Measurements from ENCODE around the gene N4BP2L2.

The N4BP2L2 gene

DNA sequence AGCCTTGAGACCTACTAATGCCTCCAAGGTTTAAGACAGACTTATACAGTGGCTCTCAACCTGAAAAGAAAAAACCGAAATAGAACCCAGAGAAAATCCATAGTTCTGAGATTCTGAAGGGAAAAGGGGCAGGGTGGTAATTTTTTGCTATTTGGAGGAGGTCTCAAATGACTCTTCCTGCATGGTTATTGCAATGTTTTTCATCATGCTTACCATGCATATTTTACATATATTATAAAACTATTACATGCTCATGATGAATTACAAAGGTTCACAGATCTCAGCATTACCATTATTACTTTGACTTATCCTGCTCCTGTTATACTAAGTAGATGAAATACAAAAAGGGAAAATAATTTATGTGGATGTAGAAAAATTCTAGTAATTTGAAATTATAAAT is 47.6 kb downstream of the N4BP2L2 start:
- H3K9me3 ChIP-seq (ENCODE audit: insufficient read depth, low read length), result no peaks in the 10 kb centered on the region
- H3K27ac ChIP-seq (ENCODE audit: low read depth, low read length), result no peak overlapping the region
- no peak overlapping the region for H3K9ac ChIP-seq (ENCODE audit: low read length)
- H2AFZ ChIP-seq (ENCODE audit: low read depth, low read length, severe bottlenecking), result no peak overlapping the region
- no peaks in the 10 kb centered on the region for H3K36me3 ChIP-seq (ENCODE audit: low read length)
- no peaks in the 10 kb centered on the region for H3K79me2 ChIP-seq (ENCODE audit: insufficient read depth, low read length)
- no peaks in the 10 kb centered on the region for H3K27me3 ChIP-seq (ENCODE audit: low read length)
- no peak for TF ChIP-seq EZH2phosphoT487 (conservative IDR thresholded peaks at IDR 0.05; ENCODE audit: low read length)
- TF ChIP-seq, protein P1, sequence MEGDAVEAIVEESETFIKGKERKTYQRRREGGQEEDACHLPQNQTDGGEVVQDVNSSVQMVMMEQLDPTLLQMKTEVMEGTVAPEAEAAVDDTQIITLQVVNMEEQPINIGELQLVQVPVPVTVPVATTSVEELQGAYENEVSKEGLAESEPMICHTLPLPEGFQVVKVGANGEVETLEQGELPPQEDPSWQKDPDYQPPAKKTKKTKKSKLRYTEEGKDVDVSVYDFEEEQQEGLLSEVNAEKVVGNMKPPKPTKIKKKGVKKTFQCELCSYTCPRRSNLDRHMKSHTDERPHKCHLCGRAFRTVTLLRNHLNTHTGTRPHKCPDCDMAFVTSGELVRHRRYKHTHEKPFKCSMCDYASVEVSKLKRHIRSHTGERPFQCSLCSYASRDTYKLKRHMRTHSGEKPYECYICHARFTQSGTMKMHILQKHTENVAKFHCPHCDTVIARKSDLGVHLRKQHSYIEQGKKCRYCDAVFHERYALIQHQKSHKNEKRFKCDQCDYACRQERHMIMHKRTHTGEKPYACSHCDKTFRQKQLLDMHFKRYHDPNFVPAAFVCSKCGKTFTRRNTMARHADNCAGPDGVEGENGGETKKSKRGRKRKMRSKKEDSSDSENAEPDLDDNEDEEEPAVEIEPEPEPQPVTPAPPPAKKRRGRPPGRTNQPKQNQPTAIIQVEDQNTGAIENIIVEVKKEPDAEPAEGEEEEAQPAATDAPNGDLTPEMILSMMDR (IDR thresholded peaks at IDR 0.05; ENCODE audit: insufficient read depth, low read length, poor library complexity, severe bottlenecking), result no peak
- H4K20me1 ChIP-seq (ENCODE audit: low read depth, low read length), result no peaks in the 10 kb centered on the region
- H3K4me2 ChIP-seq (ENCODE audit: low read depth, low read length, poor library complexity, severe bottlenecking), result no peak overlapping the region
- no peaks in the 10 kb centered on the region for H3F3A ChIP-seq (ENCODE audit: insufficient read depth)
- no peaks in the 10 kb centered on the region for H3K9me2 ChIP-seq (replicated peaks; ENCODE audit: insufficient read depth, low read length)
- no peak overlapping the region for H3K4me3 ChIP-seq (ENCODE audit: insufficient read depth, low read length, poor library complexity, severe bottlenecking)

DNA sequence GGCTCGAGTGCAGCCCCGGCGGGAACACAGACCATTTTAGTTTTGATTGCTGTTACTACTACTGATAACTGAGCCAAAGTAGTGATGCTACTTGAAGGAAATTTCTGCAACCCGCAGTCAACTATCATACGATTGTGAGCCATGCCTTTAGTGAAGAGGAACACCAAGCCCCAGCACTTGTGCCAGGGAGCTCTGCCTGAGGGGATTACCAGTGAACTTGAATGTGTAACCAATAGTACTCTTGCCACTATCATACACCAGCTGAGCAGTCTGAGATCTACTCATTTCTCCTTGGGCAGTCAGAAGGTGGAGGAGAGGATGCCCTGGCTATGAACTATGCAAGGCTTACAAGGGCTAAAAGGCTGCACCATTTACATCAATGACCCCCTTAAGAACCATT is 61.7 kb downstream of the N4BP2L2 start:
- Histone ChIP-seq H3K4me3 (ENCODE audit: insufficient read depth, low read length, poor library complexity, severe bottlenecking) (no peak overlapping the region), H4K20me1 (ENCODE audit: low read depth, low read length) (no peaks in the 10 kb centered on the region), H2AFZ (ENCODE audit: low read depth, low read length, severe bottlenecking) (no peak overlapping the region), H3K36me3 (ENCODE audit: low read length) (no peaks in the 10 kb centered on the region), H3K27me3 (ENCODE audit: low read length) (no peaks in the 10 kb centered on the region), H3K9me3 (ENCODE audit: insufficient read depth, low read length) (no peaks in the 10 kb centered on the region), H3K79me2 (ENCODE audit: insufficient read depth, low read length) (no peaks in the 10 kb centered on the region), H3K4me2 (ENCODE audit: low read depth, low read length, poor library complexity, severe bottlenecking) (no peak overlapping the region), H3F3A (ENCODE audit: insufficient read depth) (no peaks in the 10 kb centered on the region), H3K9me2 (replicated peaks; ENCODE audit: insufficient read depth, low read length) (no peaks in the 10 kb centered on the region), H3K9ac (ENCODE audit: low read length) (no peak overlapping the region), H3K27ac (ENCODE audit: low read depth, low read length) (no peak overlapping the region)
- TF ChIP-seq EZH2phosphoT487 (conservative IDR thresholded peaks at IDR 0.05; ENCODE audit: low read length), result no peak
- TF ChIP-seq, protein P1 (IDR thresholded peaks at IDR 0.05; ENCODE audit: insufficient read depth, low read length, poor library complexity, severe bottlenecking), result no peak

DNA sequence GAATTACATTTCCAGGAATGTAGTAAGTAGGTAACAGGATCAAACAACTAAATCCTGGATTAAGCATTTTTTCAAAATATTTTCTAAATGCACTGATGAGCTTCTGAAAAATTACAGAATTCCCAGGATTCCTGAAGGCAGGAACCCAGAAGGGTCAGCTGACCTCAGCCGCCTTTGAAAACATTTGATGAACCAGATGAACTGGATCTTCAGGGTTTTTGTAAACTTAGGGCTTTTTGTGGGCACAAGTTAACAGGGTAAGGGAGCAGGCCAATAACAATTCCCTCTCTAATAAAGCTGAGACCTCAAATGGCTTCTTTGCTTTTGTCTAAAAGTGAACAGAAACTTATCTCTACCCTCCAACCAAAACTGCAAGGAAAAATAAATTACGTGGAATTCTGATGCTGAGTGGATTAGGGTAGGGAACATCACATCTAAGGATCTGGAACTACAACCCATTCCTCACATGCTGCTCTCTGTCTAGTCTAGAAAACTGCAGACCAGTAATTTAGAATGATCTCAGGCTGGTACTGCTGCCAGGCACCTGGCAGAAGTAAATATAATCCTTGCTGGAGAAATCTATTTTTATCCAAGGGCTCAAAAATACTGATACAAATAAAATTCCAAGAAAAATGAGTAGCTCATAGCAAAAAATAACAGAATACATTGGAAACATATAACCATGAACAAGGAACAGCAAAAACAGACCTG is 62.4 kb downstream of the N4BP2L2 start:
- Histone ChIP-seq H3K27ac (ENCODE audit: low read depth, low read length) (no peak overlapping the region), H3K9ac (ENCODE audit: low read length) (no peak overlapping the region), H3F3A (ENCODE audit: insufficient read depth) (no peaks in the 10 kb centered on the region), H3K9me3 (ENCODE audit: insufficient read depth, low read length) (no peaks in the 10 kb centered on the region), H3K27me3 (ENCODE audit: low read length) (no peaks in the 10 kb centered on the region), H3K4me3 (ENCODE audit: insufficient read depth, low read length, poor library complexity, severe bottlenecking) (no peak overlapping the region), H3K36me3 (ENCODE audit: low read length) (no peaks in the 10 kb centered on the region), H3K79me2 (ENCODE audit: insufficient read depth, low read length) (no peaks in the 10 kb centered on the region), H3K9me2 (replicated peaks; ENCODE audit: insufficient read depth, low read length) (no peaks in the 10 kb centered on the region), H3K4me2 (ENCODE audit: low read depth, low read length, poor library complexity, severe bottlenecking) (no peak overlapping the region), H2AFZ (ENCODE audit: low read depth, low read length, severe bottlenecking) (no peak overlapping the region), H4K20me1 (ENCODE audit: low read depth, low read length) (no peaks in the 10 kb centered on the region)
- TF ChIP-seq, protein P1 (IDR thresholded peaks at IDR 0.05; ENCODE audit: insufficient read depth, low read length, poor library complexity, severe bottlenecking), result no peak
- no peak for TF ChIP-seq EZH2phosphoT487 (conservative IDR thresholded peaks at IDR 0.05; ENCODE audit: low read length)

All from SU-DHL-6 (cell line).